K562 (cell line): ENCODE data around the gene PBX2. TPM values are rescaled to one million over a fixed set of nuclear protein-coding genes. Genes with fewer than 3 reads are reported as not detected.

Experiments
- ATAC-seq: fragments of 200-7000 bp; cut with Tn5 transposase; 3 replicates; pipeline ENCODE4 v1.9.1; 2020; ENCODE audit warnings: moderate library complexity
- BruUV-seq: library from RNA; stranded (reverse); fragments of 400-500 nt; replicated peaks from 2 replicates; lab custom pipeline; 2021; lab: Mats Ljungman, UMichigan
- CTCF ChIA-PET: fragments of 300-600 bp; formaldehyde crosslinking; extraction: SDS; loops from one replicate; lab custom pipeline; 2021; ENCODE audit warnings: low intra/inter-chr PET ratio; lab: Yijun Ruan, JAX
- POLR2A ChIA-PET: fragments of 300-600, 350-650 bp; sonication (Branson Sonifier 250); formaldehyde crosslinking; extraction: SDS; loops from one replicate; lab custom pipeline; 2021; ENCODE audit warnings: antibody characterized with exemption, inconsistent platforms; lab: Yijun Ruan, JAX
- DNase-seq, 4 experiments: peaks; one replicate each; pipeline versions ENCODE4 v3.0.0 to v3.0.0-alpha.2; 2011 to 2018; ENCODE audit warnings: low spot score in 3 of 4, mixed read lengths in 3 of 4; ENCODE audit errors: extremely low read depth in 1 of 4
- FAIRE-seq: peaks from 2 replicates; lab custom pipeline; 2011; peaks lifted over from hg19 to GRCh38; lab: Jason Lieb, UNC
- H2AFZ ChIP-seq: 2 replicates; pipeline ENCODE4 v1.6.0; 2011; ENCODE audit warnings: low read depth, low read length, control low read depth, inconsistent platforms
- H3K27ac ChIP-seq: fragments of 200-600 bp; 3 replicates; pipeline ENCODE4 v1.8.0; 2011; ENCODE audit warnings: low read depth, mild to moderate bottlenecking, control low read depth, inconsistent platforms, low read length, moderate library complexity, mixed read lengths; ENCODE audit errors: extremely low read depth
- H3K27me3 ChIP-seq, 2 experiments: fragments of 300-600 bp in 1 of 2; 2 replicates in 1 of 2; 3 replicates in 1 of 2; pipeline versions ENCODE4 v1.6.0 to v1.8.0; 2011; ENCODE audit warnings: inconsistent platforms in 2 of 2, low read length in 2 of 2, mild to moderate bottlenecking in 1 of 2, mixed read lengths in 1 of 2, moderate library complexity in 1 of 2; ENCODE audit not compliant: control insufficient read depth in 2 of 2, insufficient read depth in 2 of 2
- H3K36me3 ChIP-seq: fragments of 300-600 bp; 3 replicates; pipeline ENCODE4 v1.8.0; 2011; ENCODE audit warnings: mild to moderate bottlenecking, low read length, inconsistent platforms; ENCODE audit not compliant: control insufficient read depth, insufficient read depth
- H3K4me1 ChIP-seq, 2 experiments: fragments of 200-600 bp in 1 of 2; replicated peaks in 1 of 2; 2 replicates in 1 of 2; 3 replicates in 1 of 2; pipeline versions ENCODE4 v1.5.1 to v1.8.0; 2011; ENCODE audit warnings: inconsistent platforms in 2 of 2, low read length in 2 of 2, mild to moderate bottlenecking in 1 of 2, mixed read lengths in 1 of 2, moderate library complexity in 1 of 2; ENCODE audit not compliant: control insufficient read depth in 2 of 2, insufficient read depth in 2 of 2
- H3K4me2 ChIP-seq: 2 replicates; pipeline ENCODE4 v1.6.1; 2011; ENCODE audit warnings: low read length, control low read depth, inconsistent platforms, mixed read lengths; ENCODE audit not compliant: insufficient read depth
- H3K4me3 ChIP-seq: fragments of 200-600 bp; sonication (generic), shearing (Covaris generic); 2 replicates; pipeline ENCODE4 v1.5.1; 2016; ENCODE audit warnings: control low read depth, inconsistent platforms
- H3K79me2 ChIP-seq: fragments of 200-600 bp; 3 replicates; pipeline ENCODE4 v1.8.0; 2011; ENCODE audit warnings: low read length, inconsistent platforms; ENCODE audit not compliant: control insufficient read depth, insufficient read depth
- H3K9ac ChIP-seq, 2 experiments: 2 replicates each; pipeline versions ENCODE4 v1.6.0 to v1.6.1; 2011; ENCODE audit warnings: low read depth in 2 of 2, low read length in 2 of 2, control low read depth in 1 of 2, inconsistent platforms in 1 of 2, mild to moderate bottlenecking in 1 of 2, mixed read lengths in 1 of 2; ENCODE audit not compliant: insufficient read depth in 1 of 2
- H3K9me1 ChIP-seq: one replicate; pipeline ENCODE4 v1.6.0; 2011; ENCODE audit warnings: inconsistent platforms, mild to moderate bottlenecking, low read length, moderate library complexity; ENCODE audit not compliant: control insufficient read depth, insufficient read depth
- H3K9me3 ChIP-seq: replicated peaks from 2 replicates; pipeline ENCODE4 v1.5.1; 2011; ENCODE audit warnings: low read depth, low read length, inconsistent platforms; ENCODE audit not compliant: control insufficient read depth, insufficient read depth
- H4K20me1 ChIP-seq: replicated peaks from 2 replicates; pipeline ENCODE4 v1.6.1; 2011; ENCODE audit warnings: low read length, inconsistent platforms, mixed read lengths; ENCODE audit not compliant: control insufficient read depth, insufficient read depth
- BHLHE40 ChIP-seq: IDR thresholded peaks from 2 replicates; pipeline ENCODE4 v1.6.1; 2011; ENCODE audit warnings: low read length, improper control_type of control experiment
- NR3C1 ChIP-seq: sonication (generic); formaldehyde crosslinking; IDR thresholded peaks from 2 replicates; pipeline ENCODE4 v1.8.1; 2022; ENCODE audit warnings: missing genetic modification reagents
- POLR2B ChIP-seq: fragments of 450-650 bp; IDR thresholded peaks from 2 replicates; pipeline ENCODE4 v1.6.1; 2018; ENCODE audit warnings: low read depth; ENCODE audit not compliant: partially characterized antibody
- TAF1 ChIP-seq: IDR thresholded peaks from 2 replicates; pipeline ENCODE4 v1.6.1; 2011; ENCODE audit warnings: mild to moderate bottlenecking, low read length, moderate library complexity; ENCODE audit not compliant: insufficient read depth, control insufficient read depth, severe bottlenecking; ENCODE audit errors: extremely low read depth
- TAF9B ChIP-seq: fragments of 450-650 bp; IDR thresholded peaks from 2 replicates; pipeline ENCODE4 v1.6.1; 2018; ENCODE audit warnings: mild to moderate bottlenecking; ENCODE audit not compliant: partially characterized antibody
- THAP12 ChIP-seq: fragments of 250-450 bp; sonication (Bioruptor Pico); IDR thresholded peaks from 2 replicates; pipeline ENCODE4 v1.9.0; 2021; ENCODE audit warnings: mild to moderate bottlenecking, inconsistent platforms
- ZBTB40 ChIP-seq, 2 experiments: fragments of 450-650 bp in 1 of 2; sonication (generic) in 1 of 2; formaldehyde crosslinking in 1 of 2; IDR thresholded peaks; 2 replicates each; pipeline versions ENCODE4 v1.7.1 to v1.9.0; 2016 to 2022; ENCODE audit warnings: inconsistent platforms in 1 of 2, mild to moderate bottlenecking in 1 of 2, missing genetic modification reagents in 1 of 2
- WGBS: fragments of 100-300 bp; shearing (Covaris generic); methylation state at CpG from one replicate; pipeline ENCODE4 v1.1.6; 2016; ENCODE audit warnings: low coverage, mixed read lengths; ENCODE audit not compliant: insufficient coverage; ENCODE audit errors: missing lambda C conversion rate; 5-methylcytosine and 5-hydroxymethylcytosine counted together
- in situ Hi-C: fragments of 300-500 bp; cut with MboI; formaldehyde crosslinking; loops from 4 replicates; pipeline ENCODE4 v1.15.0; 2018; ENCODE audit warnings: inconsistent platforms, mixed read lengths
- intact Hi-C: fragments of 100-400 bp; cut with micrococcal nuclease; formaldehyde crosslinking; loops from 2 replicates; pipeline ENCODE4 v1.14.2; 2022
- polyA plus RNA-seq, 8 experiments: library from polyadenylated mRNA; depleted of rRNA in 4 of 8; stranded (reverse) in 5 of 8; unstranded in 3 of 8; fragments of >200 nt; fragmentation: Nextera tagmentation in 2 of 8; fragmentation: Illumina TruSeq in 1 of 8; extraction: Ambion mirVana in 2 of 8; extraction: Trizol in 1 of 8; gene quantifications; 2 replicates each; pipeline versions ENCODE4 v1.2.1 to v1.2.3, GENCODE V29; 2011 to 2014; ENCODE audit warnings: inconsistent platforms in 1 of 8, missing spikeins in 1 of 8
- total RNA-seq, 7 experiments: library from RNA; depleted of rRNA in 6 of 7; stranded (reverse); fragments of >200 nt in 6 of 7; fragmentation: Illumina TruSeq in 2 of 7; extraction: Trizol in 2 of 7; gene quantifications; 2 replicates each; pipeline versions ENCODE4 v1.2.1 to v1.2.3, GENCODE V29; 2011 to 2021; ENCODE audit warnings: low replicate concordance in 1 of 7

PBX2 gene
- total and polyA plus RNA-seq, 9 of the 15 experiments (the other 6 are each of a cell fraction or from before 2014, with no cell fraction given): 1.9 to 134 (median 62.5) TPM

GRCh38 chr6:32194388-32194787 lies 4.4 kb upstream of the PBX2 start:
- intact Hi-C loops (loop anchor here (2.0 to 10.0 kb wide), 2 partner anchors 26 to 290 kb away; partner anchors contain the start of gene ZBTB12), in situ Hi-C loops (no loop called here)
- peak overlapping the region in 1 of 2 experiments; percentile 75; a peak in 2 of 4 replicates for H3K9ac ChIP-seq
- no peaks in the 10 kb centered on the region for H4K20me1 ChIP-seq
- CTCF ChIA-PET: interaction anchor here (0.6 to 1.1 kb wide), 3 partner anchors 19 to 77 kb away, joined by 3 to 6 read pairs (median 3); no protein-coding TSS in a partner anchor
- DNase-seq: peak in 1 of 4 experiments; percentile 18
- H3K4me3 ChIP-seq: no peak overlapping the region
- H3K27me3 ChIP-seq: no peaks in the 10 kb centered on the region
- no peaks in the 10 kb centered on the region for H3K9me1 ChIP-seq
- no peak for ATAC-seq
- POLR2A ChIA-PET: interaction anchor here (1.0 to 2.1 kb wide), 4 partner anchors 15 to 112 kb away, joined by 3 to 23 read pairs (median 6); partner anchors contain the start of genes FKBPL and RNF5
- no peaks in the 10 kb centered on the region; the same call in 2 of the 3 replicates for H3K36me3 ChIP-seq
- H3K79me2 ChIP-seq: peaks cover 40% of the 10 kb centered on the region
- peak; percentile 59 for FAIRE-seq
- H2AFZ ChIP-seq: no peak overlapping the region
- H3K27ac ChIP-seq: no peak overlapping the region
- peaks cover 63 to 66% of the 10 kb centered on the region in 2 experiments for H3K4me1 ChIP-seq
- 77% methylated on average over 4 of the region's 4 CpGs for WGBS
- H3K9me3 ChIP-seq: no peaks in the 10 kb centered on the region
- BruUV-seq: no TSS peak
- peak overlapping the region; percentile 89; the same call in 1 of the 2 replicates for H3K4me2 ChIP-seq
- no peak for TF ChIP-seq NR3C1 (CRISPR knock-in tag)
- no peak for TF ChIP-seq TAF1
- no peak for TF ChIP-seq TAF9B
- TF ChIP-seq BHLHE40: no peak
- TF ChIP-seq POLR2B: no peak
- TF ChIP-seq ZBTB40 (IDR thresholded peaks at IDR 0.05): no peak
- no peak for TF ChIP-seq ZBTB40 (CRISPR knock-in tag; IDR thresholded peaks at IDR 0.05)
- TF ChIP-seq THAP12 (CRISPR knock-in tag): no peak
